Measurements from ENCODE around the gene WDR45B.
"Not testable (repeated sequence)": the region's sequence is repeated elsewhere in the genome, so short reads cannot be mapped to it uniquely, and the experiment has no call there.

The WDR45B gene

DNA sequence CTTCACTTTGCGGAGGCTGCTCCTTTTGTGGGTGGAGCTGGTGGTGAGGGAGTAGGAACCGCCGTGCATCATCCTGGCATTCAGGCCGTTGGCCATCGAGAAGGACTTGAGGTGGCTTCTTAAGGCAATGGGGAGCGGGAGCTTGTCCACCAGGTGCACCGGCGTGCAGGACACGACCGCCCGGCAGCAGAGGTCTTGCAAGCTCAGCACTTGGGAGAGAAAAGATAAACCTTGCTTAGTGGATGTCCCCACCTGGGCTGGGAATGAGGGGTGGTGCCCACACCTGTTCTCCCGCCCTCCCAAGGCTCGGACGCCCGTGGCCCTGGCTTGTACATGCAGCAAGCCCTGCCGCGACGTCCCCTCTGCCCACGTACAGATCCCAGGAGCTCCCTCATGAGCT is 9.7 kb upstream of the WDR45B start:
- DNase-seq (ENCODE audit: low read depth) = no peak

DNA sequence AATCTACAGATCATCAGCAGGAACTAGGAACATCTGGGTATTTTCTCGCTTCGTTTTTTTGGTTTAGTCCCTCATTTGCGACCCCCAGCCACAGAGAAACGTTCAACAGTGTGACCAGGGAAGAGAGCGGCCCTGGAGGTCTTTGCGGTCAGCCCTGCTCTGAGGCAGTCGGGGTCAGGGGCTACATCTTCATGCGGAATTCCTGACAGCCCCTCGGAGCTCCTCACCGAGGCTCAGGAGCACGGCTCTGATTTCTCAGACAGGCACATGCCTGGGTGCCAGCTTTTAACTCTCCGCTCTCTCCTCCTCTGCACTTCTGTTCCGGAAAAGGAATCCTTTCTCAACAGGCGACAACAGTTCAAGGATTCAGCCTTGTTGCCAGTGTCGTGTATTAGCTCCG is 8.0 kb upstream of the WDR45B start:
- no peak for DNase-seq (ENCODE audit: low read depth)

DNA sequence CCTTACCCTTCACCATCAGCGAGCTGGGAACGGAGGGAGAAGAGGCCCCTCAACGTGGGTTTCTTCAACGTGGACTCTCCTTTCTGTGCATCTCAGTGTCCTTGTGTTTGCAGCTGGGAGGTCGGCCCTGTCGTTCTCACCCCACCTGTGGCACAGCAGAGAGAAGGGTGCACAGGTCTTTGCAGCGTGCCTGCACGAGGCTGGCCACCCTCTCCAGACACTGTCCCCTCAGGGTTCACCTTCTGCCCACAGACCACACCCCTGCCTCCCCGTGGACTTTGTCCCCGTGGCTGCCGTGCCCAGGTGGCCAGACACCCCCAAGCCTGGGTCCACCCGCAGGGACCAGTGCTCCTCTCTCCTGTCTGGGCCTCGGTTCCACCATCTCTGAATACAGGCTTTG is 7.3 kb upstream of the WDR45B start:
- DNase-seq (ENCODE audit: low read depth) = no peak

DNA sequence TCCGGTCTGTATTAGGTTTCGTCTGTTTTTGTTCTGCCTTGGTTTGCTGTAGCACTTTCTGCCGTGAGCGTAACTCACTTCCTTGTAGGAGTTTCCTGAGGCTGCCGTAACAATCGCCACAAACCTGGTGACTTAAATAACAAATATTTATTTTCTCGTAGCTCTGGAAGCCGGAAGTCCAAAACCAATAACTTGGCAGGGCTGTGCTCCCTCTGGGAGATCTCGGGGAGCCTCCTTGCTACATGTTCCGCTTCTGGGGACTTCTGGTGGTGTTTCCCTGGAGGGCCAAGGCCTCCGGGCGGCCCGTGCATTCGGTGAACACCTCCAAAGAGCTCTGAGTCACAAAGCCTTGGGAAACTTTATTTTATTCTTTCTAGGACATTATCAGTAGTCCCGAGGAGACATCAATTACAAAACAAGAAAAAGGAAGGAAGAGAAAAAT is 6.8 kb upstream of the WDR45B start:
- DNase-seq (ENCODE audit: low read depth) = no peak

DNA sequence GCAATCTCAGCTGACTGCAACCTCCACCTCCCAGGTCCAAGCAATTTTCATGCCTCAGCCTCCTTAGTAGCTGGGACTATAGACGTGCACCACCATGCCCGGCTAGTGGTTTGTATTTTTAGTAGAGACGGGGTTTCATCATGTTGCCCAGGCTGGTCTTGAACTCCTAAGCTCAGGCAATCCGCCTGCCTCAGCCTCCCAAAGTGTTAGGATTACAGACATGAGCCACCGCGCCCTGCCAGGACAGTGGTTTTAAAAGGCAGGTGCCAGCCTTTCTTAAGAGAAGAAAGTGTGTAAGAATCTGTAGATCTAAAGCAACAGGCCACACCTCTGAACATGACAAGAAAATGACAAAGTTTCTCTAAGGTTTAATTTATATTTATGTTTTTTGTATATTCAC is 6.4 kb upstream of the WDR45B start:
- not testable (repeated sequence) for DNase-seq (ENCODE audit: low read depth)

DNA sequence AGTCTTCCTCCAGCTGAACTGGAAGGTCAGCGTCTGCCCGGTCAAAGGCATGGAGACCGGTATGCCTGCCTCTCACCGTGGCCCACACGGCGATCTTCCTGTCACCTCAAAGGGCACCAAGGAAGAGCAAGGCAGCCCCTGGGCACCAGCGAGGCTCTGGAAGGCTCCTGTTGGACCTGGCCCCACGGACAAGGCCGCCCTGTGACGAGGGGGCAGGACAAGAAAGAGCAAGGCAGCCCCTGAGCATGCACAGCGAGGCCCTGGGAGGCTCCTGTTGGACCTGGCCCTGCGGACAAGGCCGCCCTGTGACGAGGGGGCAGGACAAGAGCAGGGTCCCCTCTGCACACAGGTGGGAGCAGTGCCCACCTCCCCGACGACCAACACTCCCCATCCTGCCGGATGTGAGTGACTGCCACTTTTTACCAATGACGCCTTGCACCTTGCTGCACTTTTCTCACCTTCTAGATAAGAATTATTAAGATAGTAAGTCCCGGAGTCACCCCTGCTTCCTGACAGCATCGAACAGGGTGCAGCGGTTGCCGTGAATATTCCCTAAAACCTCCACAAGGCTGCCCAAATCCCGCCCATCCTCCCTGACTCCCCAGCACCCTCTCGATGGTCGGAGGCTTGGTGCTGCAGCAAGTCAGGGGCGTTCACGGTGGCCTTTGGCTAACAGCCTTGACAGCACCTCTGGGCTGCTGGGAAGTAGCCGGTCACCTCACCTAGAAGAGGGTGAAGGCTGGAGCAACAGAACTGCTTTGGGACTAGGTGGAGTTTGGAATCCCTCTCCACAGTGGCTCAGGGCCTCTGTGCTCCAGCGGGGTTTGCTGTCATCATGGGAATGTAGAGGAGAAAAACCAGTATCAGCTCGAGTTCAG is 5.6 kb upstream of the WDR45B start:
- no peak for DNase-seq (ENCODE audit: low read depth)

DNA sequence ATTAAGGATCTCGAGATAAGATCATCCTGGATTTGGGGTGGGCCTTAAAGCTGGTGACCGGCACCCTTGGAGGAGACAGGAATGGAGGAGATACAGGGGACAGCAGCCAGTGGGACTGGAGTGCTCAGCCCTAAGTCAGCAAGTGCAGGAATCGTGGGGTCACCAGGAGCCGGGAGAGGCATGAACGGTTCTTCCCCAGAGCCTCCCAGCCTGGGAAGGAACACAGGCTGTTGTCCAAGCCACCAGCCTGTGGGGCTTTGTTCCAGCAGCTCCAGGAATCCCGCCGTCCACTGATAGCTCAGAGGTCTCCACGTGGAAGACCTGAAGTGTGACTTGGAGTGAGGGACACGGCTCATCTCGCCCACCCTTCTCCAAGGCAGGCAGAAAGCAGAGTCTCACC is 2.5 kb upstream of the WDR45B start:
- DNase-seq (ENCODE audit: low read depth) = no peak

DNA sequence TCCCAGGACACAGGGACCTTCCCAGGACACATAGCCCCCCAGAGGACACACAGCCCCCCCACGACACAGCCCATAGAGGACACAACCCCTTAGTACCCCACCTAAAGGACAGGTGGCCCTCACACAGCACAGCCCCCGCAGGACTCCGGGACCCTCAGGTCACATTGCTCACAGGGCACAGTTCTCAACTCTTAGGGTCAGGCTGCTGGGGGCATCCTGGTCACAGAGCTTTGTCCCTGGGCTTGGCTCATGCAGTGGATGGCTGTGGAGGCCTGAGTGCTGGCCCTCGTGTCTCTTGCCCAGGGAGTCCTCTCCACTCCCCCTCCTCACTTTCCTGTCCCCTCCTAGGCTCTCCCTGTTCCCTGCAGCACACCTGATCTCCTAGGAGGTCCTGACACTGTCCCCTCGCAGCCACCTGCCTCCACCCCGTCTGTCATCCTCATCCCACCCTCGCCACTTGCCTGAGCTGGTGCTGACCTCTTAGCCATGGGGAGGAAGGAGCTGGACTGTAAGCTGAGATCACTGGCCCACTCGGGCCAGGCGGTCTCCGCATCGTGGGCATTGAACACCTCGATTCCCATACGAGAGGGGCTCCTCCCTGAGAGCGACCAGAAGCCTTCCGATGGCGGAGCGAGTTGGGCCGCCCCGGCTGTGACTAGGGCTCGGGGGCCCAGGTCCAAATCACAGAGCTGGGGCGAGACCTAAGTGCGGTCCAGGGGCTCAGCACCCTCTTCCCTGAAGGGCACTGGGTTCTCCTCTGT is 1.4 kb upstream of the WDR45B start:
- DNase-seq (ENCODE audit: low read depth) = no peak

DNA sequence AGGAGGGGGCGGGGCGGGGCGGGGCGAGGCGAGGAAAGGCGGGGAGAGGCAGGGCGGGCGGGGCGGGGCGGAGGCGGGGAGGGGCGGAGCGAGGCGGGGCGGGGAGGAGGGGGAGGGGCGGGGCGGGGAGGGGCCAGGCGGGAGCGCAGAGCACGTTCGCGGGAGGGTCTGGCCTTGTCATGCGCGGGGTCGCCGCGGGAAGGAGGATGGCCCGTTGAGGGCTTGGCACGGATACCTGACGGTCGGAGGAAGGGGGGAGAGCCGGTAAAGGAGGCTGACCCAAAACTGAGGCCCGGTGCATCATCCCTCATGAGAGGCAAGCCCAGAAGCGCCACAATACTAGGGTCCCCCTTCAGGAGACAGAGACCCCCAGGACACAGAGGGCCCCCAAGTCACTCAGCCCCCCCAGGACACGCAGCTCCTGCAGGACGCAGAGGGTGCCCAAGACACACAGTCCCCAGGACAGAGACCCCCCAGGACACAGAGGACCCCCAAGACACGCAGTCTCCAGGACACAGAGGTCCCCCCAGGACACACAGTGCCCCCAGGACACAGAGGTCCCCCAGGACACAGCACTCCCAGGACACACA is 593 bp upstream of the WDR45B start:
- DNase-seq (ENCODE audit: low read depth) = no peak

DNA sequence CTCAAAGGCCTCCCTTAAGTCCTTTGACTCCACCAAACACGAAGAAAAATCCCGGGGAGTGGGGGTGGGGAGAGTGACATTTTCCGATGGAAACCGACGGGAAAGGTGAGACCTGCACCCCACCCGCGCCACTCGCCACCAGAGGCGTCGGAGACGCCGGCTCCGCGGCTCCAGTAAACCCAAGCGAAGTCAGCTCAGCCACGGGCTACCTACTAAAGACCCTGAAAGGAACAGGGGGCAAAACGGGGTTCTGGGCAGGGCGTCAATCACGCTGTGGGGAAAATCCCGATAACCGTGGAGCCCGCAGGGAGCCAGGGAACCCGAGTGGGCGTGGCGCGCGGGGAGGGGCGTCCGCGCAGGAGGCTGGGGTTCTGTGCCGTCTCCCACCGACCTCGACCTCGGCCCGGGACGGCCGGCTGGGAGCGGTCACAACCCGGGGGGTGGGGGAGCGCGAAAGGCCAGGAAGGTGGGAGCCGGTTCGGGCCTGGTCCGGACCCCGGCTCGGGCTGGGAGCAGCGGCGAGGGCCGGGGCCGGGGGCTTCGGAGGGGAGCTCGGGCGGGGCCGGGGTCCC is 565 bp downstream of the WDR45B start:
- DNase-seq (ENCODE audit: low read depth) = no peak

DNA sequence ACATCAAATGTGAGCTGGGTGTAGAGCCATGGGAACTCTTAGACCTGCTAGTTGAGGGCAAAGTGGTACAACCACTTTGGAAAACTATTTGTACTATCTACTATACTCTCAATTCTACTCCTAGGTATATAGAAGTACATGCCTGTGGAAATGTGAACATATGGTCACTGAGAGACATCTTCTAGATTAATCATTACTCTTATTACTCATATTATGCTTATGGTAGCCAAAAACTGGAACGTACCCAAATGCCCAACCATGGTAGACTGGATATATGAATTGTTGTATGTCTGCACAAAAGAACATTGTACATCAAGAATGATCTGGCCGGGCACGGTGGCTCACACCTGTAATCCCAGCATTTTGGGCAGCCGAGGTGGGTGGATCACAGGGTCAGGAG is 2.7 kb downstream of the WDR45B start:
- no peak for DNase-seq (ENCODE audit: low read depth)

DNA sequence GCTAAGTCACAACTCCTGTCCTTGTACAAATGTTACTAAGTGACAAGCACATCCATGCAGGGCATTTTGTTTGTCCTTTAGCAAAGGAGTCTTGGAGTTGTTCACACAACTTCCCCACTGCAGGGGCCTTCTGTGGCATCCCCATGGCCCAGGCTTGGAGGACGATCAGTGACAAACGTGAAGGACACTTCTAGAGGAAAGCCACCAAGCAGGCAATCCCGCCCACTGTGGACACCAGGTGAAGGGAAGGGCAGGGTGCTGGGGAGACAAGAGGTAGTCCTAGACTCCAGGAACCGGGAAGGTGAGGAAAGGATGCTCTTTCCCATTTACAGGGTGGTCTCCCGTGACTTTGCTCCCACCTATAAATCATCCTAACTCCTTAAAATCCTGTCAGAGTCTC is 4.1 kb downstream of the WDR45B start:
- no peak for DNase-seq (ENCODE audit: low read depth)

DNA sequence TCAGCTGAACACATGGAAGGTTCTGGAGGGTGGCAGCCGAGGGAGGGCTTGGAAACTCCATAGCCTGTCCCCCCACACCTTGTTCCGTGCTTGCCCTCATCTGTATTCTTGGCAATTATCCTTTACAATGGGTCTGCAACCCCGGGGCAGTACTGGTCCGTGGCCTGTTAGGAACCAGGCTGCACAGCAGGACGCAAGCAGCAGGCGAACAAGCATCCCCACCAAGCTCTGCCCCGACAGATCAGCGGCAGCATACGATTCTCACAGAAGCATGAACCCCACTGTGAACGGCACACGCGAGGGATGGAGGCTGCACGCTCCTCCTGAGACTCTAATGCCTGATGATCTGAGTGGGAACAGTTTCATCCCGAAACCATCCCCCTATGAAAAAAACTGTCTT is 6.2 kb downstream of the WDR45B start:
- no peak for DNase-seq (ENCODE audit: low read depth)

DNA sequence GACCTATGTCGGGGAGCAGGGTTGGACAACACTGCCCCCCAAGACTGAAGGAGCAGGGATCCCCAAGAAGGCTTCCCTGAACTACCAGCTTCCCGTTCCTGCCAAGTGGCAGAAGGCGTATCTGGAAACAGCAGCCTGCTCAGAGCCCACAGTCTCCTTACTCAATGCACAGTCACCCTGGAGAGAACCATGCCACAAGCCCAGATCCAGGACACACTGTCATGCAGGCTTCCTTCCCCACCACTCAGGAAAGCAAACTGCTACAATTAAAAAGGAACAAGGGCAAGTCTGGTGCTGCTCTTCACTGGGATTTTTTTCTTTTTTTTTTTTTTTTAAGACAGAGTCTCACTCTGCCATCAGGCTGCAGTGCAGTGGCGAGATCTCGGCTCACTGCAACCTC is 8.2 kb downstream of the WDR45B start:
- no peak for DNase-seq (ENCODE audit: low read depth)

DNA sequence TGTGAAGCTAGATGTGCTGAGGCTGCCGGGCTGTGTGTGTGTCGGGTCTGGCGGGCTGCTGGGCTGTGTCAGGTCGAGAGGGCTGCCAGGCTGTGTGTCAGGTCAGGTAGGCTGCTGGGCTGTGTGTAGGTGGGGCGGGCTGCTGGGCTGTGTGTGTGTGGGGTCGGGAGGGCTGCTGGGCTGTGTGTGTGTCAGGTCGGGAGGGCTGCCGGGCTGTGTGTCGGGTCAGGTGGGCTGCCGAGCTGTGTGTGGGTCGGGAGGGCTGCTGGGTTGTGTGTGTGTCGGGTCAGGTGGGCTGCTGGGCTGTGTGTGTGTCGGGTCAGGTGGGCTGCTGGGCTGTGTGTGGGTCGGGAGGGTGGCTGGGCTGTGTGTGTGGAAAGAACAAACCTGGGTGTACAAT is 8.6 kb downstream of the WDR45B start:
- DNase-seq (ENCODE audit: low read depth) = no peak

DNA sequence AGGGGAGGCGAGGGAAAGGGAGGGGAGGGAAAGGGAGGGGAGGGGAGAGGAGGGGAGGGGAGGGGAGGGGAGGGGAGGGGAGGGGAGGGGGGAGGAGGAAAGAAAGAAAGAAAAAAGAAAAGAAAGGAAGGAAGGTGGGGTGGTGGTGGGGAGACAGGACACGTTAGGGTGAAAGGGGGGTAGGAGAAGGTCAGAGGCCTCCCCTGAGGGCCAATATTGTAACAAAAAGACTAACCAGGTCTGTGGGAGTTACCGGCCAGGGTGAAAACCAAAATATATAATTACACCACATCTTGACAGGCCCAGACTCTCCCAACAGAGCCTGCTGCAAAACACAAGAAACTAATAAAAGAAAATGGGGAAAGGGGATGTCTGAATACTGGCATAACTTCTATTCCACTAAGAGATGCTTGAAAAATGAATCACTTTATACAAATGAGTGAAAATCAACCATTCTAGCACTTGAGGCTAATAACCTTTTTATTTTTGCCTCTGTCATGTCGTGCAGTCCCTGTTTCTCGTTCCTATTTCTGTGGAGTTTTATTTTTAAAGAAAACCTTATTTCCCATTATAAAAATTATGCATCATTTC is 10.0 kb downstream of the WDR45B start:
- no peak for DNase-seq (ENCODE audit: low read depth)

DNA sequence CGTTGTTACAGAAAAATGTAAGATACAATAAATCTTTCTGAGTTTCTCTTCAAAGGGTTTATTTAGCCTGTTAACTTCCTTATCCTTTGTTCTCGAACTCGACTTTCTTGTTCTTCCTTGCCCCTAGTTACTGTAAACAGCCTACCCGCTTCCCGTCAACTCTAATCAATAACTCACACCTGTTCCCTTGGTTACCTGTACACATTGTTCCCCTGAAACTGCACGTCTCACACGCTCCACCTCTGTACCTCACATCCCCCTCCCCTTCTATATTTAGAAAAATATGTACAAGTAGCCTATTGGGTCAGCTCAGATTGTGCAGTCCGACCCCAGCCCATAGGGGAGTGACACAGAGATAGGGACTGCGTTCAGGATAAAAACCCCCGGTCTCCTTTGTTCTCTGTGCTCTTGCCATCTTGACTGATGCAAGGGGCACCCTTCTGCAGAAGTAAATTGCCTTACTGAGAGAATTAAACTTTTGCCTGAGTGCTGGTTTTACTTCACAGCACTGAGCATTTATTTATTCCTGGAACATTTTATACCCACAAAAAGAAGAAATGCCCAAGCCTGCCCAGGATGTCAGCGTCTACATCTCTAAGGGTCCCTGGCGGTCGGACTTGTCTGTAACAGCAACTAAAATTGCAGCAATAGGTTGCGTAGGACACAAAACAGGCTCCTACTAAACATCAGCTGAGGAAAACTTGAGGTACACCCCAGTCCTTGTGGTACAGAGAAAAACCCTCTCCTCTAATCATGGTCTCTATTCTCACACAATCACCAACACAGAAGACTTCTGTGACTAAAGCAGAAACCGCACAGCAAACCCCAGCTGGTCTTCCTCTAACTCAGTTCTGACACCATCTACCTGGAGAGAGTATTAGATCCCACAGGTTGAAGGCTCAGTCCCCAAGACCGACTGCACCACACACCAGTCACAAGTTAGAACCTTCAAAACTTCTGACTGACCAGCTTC is 11.3 kb downstream of the WDR45B start:
- DNase-seq (ENCODE audit: low read depth) = no peak

DNA sequence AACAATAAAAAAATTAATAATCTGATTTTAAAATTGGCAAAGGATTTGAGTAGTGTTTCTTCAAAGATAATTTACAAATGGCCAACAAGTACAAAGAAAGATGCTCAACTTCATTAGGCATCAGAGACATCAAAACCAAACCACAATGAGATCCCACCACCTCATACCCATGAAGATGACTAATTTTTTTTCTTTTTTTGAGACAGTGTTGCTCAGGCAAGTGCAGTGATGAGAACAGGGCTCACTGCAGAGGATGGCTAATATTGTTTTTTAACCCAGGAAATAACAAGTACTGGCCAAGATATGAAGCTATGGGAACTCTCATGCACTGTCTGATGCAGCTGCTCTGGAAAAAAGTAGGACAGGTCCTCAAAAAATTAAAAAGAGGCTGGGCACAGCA is 14.9 kb downstream of the WDR45B start:
- DNase-seq (ENCODE audit: low read depth) = no peak

DNA sequence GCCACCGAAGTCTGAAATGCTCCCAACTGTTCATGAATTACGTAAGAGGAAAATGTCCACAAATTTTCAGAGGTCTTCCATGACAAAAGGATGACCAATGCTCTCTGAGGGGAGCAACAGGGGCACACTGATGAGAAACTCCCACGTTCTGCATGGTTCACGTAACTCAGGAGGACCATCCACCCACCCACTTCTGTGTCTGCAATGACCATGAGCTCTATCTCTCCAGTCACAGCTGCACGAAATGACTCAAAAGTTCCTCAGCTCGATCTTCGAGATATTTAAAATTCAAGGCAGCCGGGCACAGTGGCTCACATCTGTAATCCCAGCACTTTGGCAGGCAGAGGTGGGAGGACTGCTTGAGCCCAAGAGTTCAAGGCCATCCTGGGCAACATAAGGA is 15.8 kb downstream of the WDR45B start:
- no peak for DNase-seq (ENCODE audit: low read depth)

DNA sequence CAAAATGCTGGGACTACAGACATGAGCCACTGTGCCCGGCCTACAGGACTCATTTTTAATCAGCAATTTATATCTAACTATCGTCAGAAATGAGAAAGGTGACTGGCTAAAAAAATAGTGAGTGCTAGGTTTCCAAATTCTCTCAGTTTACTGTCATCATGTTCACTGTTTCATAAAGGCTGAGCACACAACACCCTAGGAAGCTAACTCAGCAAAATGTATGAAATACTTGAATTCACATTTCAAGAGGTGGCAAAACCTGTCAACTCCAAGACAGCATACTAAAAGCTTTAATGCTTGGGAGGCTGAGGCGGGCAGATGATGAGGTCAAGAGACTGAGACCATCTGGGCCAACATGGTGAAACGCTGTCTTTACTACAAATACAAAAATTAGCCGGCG is 16.7 kb downstream of the WDR45B start:
- DNase-seq (ENCODE audit: low read depth) = no peak

DNA sequence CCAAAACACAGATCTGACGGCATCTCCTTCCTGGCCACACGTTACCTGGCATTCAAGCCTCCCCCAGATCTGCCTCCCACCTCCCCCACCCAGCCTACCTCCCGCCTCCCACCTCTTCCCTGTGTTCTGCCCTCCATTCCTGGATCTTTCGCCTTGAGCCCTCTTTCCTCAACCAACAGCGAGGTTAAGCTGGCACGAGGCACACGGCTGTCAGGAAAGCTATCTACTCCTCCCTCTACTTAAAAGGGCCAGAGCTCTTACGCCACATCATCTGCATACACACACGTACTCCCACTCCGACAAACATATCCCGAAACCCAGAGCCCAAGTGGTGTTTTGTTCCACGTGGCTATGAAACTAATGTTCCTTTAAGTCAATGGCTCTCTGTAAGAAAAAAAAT is 18.0 kb downstream of the WDR45B start:
- DNase-seq (ENCODE audit: low read depth) = no peak
